ENCODE results near the gene LRRC47. TPM values are rescaled to one million over a fixed set of nuclear protein-coding genes. Genes with fewer than 3 reads are reported as not detected.

Gene LRRC47
- total and polyA plus RNA-seq, 2 of the 13 experiments (the other 11 are each of a cell fraction or from before 2014, with no cell fraction given), result 18.3 to 52.5 TPM

DNA sequence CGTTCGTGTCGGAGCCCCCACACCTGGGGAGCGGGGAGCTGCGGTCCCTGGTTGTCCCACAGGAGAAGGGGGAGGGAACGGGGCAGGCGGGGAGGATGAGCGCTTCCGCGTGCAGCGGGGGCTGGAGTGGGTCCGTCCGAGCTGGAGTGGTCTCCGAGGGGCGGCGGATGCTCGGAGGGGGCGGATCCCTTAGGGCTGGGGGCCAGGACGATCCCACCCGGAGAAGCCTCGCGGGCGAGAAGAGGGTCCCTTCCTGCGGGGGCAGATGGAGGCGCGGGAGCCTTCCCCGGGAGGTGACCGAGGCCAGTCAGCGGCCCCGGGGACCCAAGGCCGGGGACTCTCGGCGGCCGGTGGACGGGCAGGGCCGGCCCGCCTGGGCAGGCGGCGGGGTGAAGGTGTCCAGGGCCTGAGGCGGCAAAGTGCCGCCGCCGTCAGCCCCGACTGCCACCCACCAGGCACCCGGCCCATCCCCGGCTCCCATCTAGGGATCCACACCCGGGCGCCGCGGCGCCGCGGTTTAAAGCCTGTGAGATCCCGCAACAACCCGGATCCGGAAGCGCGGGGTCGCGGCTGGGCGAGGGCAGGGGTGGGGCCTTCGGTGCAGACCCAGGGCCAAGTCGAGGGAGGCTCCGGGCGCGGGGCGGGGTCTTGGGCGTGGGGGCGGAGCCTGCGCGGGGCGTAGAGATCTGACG, 49.3 kb downstream of the LRRC47 start (continued):
- TF ChIP-seq NR2C2 (CRISPR knock-in tag; IDR thresholded peaks at IDR 0.05; ENCODE audit: borderline replicate concordance) (peak; percentile 99), GABPB1 (CRISPR knock-in tag; IDR thresholded peaks at IDR 0.05) (peak; percentile 96), ZNF549 (CRISPR knock-in tag; IDR thresholded peaks at IDR 0.05) (no peak), ZSCAN9 (CRISPR knock-in tag; IDR thresholded peaks at IDR 0.05; ENCODE audit: borderline replicate concordance) (no peak), PCBP1 (IDR thresholded peaks at IDR 0.05; ENCODE audit: borderline replicate concordance, low read depth, low read length) (no peak), ZNF672 (CRISPR knock-in tag; IDR thresholded peaks at IDR 0.05) (no peak), THAP11 (CRISPR knock-in tag; IDR thresholded peaks at IDR 0.05) (peak; percentile 83), ELF1 (CRISPR knock-in tag; IDR thresholded peaks at IDR 0.05) (peak; percentile 59), PHB2 (IDR thresholded peaks at IDR 0.05; ENCODE audit: partially characterized antibody) (no peak), IRX3 (CRISPR knock-in tag; IDR thresholded peaks at IDR 0.05; ENCODE audit: borderline replicate concordance, low read depth) (no peak), ZNF136 (CRISPR knock-in tag; IDR thresholded peaks at IDR 0.05; ENCODE audit: low read depth) (0 out of 2 replicates have a peak, but pooled peaks have one; percentile 12), STAT5B (CRISPR knock-in tag; IDR thresholded peaks at IDR 0.05) (no peak), CBFB (CRISPR knock-in tag; IDR thresholded peaks at IDR 0.05) (no peak), SP4 (CRISPR knock-in tag; IDR thresholded peaks at IDR 0.05) (peak; percentile 51; the same call in 1 of the 2 replicates), ZUFSP (CRISPR knock-in tag; IDR thresholded peaks at IDR 0.05; ENCODE audit: borderline replicate concordance) (no peak), ZNF543 (CRISPR knock-in tag; IDR thresholded peaks at IDR 0.05) (no peak), TRIM24 (CRISPR knock-in tag; IDR thresholded peaks at IDR 0.05) (no peak), FOXO1 (CRISPR knock-in tag; IDR thresholded peaks at IDR 0.05) (no peak), PAF1 (CRISPR knock-in tag; IDR thresholded peaks at IDR 0.05) (no peak), AGO2 (optimal IDR thresholded peaks at IDR 0.05; ENCODE audit: low read depth, low read length) (peak; percentile 36), ZNF766 (CRISPR knock-in tag; IDR thresholded peaks at IDR 0.05; ENCODE audit: borderline replicate concordance) (peak; percentile 24; the same call in 1 of the 2 replicates)
- TF ChIP-seq, protein P1, sequence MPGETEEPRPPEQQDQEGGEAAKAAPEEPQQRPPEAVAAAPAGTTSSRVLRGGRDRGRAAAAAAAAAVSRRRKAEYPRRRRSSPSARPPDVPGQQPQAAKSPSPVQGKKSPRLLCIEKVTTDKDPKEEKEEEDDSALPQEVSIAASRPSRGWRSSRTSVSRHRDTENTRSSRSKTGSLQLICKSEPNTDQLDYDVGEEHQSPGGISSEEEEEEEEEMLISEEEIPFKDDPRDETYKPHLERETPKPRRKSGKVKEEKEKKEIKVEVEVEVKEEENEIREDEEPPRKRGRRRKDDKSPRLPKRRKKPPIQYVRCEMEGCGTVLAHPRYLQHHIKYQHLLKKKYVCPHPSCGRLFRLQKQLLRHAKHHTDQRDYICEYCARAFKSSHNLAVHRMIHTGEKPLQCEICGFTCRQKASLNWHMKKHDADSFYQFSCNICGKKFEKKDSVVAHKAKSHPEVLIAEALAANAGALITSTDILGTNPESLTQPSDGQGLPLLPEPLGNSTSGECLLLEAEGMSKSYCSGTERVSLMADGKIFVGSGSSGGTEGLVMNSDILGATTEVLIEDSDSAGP (CRISPR knock-in tag; IDR thresholded peaks at IDR 0.05; ENCODE audit: borderline replicate concordance), result peak; percentile 57; the same call in 1 of the 2 replicates
- TF ChIP-seq, protein P2, sequence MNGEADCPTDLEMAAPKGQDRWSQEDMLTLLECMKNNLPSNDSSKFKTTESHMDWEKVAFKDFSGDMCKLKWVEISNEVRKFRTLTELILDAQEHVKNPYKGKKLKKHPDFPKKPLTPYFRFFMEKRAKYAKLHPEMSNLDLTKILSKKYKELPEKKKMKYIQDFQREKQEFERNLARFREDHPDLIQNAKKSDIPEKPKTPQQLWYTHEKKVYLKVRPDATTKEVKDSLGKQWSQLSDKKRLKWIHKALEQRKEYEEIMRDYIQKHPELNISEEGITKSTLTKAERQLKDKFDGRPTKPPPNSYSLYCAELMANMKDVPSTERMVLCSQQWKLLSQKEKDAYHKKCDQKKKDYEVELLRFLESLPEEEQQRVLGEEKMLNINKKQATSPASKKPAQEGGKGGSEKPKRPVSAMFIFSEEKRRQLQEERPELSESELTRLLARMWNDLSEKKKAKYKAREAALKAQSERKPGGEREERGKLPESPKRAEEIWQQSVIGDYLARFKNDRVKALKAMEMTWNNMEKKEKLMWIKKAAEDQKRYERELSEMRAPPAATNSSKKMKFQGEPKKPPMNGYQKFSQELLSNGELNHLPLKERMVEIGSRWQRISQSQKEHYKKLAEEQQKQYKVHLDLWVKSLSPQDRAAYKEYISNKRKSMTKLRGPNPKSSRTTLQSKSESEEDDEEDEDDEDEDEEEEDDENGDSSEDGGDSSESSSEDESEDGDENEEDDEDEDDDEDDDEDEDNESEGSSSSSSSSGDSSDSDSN (CRISPR knock-in tag; IDR thresholded peaks at IDR 0.05), result peak; percentile 74
- TF ChIP-seq, protein P3, sequence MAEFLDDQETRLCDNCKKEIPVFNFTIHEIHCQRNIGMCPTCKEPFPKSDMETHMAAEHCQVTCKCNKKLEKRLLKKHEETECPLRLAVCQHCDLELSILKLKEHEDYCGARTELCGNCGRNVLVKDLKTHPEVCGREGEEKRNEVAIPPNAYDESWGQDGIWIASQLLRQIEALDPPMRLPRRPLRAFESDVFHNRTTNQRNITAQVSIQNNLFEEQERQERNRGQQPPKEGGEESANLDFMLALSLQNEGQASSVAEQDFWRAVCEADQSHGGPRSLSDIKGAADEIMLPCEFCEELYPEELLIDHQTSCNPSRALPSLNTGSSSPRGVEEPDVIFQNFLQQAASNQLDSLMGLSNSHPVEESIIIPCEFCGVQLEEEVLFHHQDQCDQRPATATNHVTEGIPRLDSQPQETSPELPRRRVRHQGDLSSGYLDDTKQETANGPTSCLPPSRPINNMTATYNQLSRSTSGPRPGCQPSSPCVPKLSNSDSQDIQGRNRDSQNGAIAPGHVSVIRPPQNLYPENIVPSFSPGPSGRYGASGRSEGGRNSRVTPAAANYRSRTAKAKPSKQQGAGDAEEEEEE (CRISPR knock-in tag; IDR thresholded peaks at IDR 0.05; ENCODE audit: borderline replicate concordance), result no peak
